ENCODE measurements around the gene ASB18. TPM values are rescaled to one million over a fixed set of nuclear protein-coding genes. Genes with fewer than 3 reads are reported as not detected.

Gene ASB18
- total and polyA plus RNA-seq, 2 of the 8 experiments (the other 6 are each of a cell fraction or from before 2014, with no cell fraction given), result not detected

DNA sequence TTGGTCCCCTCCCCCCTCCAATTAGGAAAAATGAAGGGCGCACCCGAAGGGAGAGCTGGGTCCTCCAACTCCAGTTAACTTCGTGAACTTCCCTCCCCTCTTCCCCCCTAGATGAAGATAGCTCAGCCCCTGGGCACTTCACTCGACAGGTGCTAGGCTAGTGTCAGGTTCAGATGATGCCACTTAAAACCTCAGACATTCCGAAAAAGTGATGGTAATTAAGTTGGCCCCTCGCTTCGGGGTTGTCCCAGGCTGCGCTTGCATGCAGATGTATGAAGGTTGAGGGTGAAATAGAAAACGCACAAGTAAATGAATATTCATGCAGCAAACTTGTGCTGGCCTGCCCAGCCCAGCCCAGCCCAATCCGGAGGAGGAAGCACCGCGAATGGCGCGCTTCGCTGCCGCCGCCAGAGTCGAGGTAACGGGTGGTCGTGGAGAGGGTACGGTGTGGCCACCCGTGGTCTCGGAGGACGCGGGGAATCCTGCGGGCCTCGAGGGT lies 93.0 kb downstream of the ASB18 start (continued):
- no peak for TF ChIP-seq CBX5 (IDR thresholded peaks at IDR 0.05; ENCODE audit: low read depth, low read length)
- no peak for TF ChIP-seq TAF7 (optimal IDR thresholded peaks at IDR 0.05; ENCODE audit: borderline replicate concordance, low read depth, low read length)
- TF ChIP-seq CHD2 (IDR thresholded peaks at IDR 0.05; ENCODE audit: low read length), result no peak
- peak; percentile 27; the same call in 1 of the 2 replicates for TF ChIP-seq POU5F1 (IDR thresholded peaks at IDR 0.05; ENCODE audit: low read depth, low read length)
- TF ChIP-seq, protein P1, sequence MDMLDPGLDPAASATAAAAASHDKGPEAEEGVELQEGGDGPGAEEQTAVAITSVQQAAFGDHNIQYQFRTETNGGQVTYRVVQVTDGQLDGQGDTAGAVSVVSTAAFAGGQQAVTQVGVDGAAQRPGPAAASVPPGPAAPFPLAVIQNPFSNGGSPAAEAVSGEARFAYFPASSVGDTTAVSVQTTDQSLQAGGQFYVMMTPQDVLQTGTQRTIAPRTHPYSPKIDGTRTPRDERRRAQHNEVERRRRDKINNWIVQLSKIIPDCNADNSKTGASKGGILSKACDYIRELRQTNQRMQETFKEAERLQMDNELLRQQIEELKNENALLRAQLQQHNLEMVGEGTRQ (IDR thresholded peaks at IDR 0.05; ENCODE audit: low read length), result no peak
- TF ChIP-seq RXRA (IDR thresholded peaks at IDR 0.05; ENCODE audit: insufficient read depth, low read depth, low read length), result no peak
- TF ChIP-seq, protein P2, sequence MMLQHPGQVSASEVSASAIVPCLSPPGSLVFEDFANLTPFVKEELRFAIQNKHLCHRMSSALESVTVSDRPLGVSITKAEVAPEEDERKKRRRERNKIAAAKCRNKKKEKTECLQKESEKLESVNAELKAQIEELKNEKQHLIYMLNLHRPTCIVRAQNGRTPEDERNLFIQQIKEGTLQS (IDR thresholded peaks at IDR 0.05; ENCODE audit: insufficient read depth, low read depth, low read length), result no peak
- TF ChIP-seq, protein P3, sequence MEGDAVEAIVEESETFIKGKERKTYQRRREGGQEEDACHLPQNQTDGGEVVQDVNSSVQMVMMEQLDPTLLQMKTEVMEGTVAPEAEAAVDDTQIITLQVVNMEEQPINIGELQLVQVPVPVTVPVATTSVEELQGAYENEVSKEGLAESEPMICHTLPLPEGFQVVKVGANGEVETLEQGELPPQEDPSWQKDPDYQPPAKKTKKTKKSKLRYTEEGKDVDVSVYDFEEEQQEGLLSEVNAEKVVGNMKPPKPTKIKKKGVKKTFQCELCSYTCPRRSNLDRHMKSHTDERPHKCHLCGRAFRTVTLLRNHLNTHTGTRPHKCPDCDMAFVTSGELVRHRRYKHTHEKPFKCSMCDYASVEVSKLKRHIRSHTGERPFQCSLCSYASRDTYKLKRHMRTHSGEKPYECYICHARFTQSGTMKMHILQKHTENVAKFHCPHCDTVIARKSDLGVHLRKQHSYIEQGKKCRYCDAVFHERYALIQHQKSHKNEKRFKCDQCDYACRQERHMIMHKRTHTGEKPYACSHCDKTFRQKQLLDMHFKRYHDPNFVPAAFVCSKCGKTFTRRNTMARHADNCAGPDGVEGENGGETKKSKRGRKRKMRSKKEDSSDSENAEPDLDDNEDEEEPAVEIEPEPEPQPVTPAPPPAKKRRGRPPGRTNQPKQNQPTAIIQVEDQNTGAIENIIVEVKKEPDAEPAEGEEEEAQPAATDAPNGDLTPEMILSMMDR (IDR thresholded peaks at IDR 0.05; ENCODE audit: control extremely low read depth in 1 of 3, insufficient read depth in 1 of 3, low read depth in 1 of 3, low read length in 3 of 3), result no peak
- no peak for TF ChIP-seq POLR2AphosphoS5 (IDR thresholded peaks at IDR 0.05; ENCODE audit: low read depth, low read length)
- TF ChIP-seq EGR1 (IDR thresholded peaks at IDR 0.05; ENCODE audit: borderline replicate concordance, low read depth, low read length), result no peak
- TF ChIP-seq JUND (IDR thresholded peaks at IDR 0.05; ENCODE audit: low read length), result no peak
- TF ChIP-seq POLR2A (IDR thresholded peaks at IDR 0.05; ENCODE audit: control extremely low read depth in 1 of 2, low read depth in 2 of 2, low read length in 2 of 2), result no peak
- TF ChIP-seq SAP30 (IDR thresholded peaks at IDR 0.05; ENCODE audit: insufficient read depth, insufficient replicate concordance, low read length), result no peak
- TF ChIP-seq KDM1A (IDR thresholded peaks at IDR 0.05; ENCODE audit: borderline replicate concordance, low read length), result peak; percentile 10; the same call in 1 of the 2 replicates
- TF ChIP-seq TAF1 (IDR thresholded peaks at IDR 0.05; ENCODE audit: low read depth, low read length), result no peak
- no peak for TF ChIP-seq BCL11A (IDR thresholded peaks at IDR 0.05; ENCODE audit: low read depth in 2 of 2, low read length in 2 of 2)
- TF ChIP-seq KDM5A (IDR thresholded peaks at IDR 0.05; ENCODE audit: low read length), result no peak
- TF ChIP-seq, protein P4, sequence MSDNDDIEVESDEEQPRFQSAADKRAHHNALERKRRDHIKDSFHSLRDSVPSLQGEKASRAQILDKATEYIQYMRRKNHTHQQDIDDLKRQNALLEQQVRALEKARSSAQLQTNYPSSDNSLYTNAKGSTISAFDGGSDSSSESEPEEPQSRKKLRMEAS (IDR thresholded peaks at IDR 0.05), result no peak; the same call in 1 of the 2 replicates
- no peak for TF ChIP-seq NRF1 (IDR thresholded peaks at IDR 0.05; ENCODE audit: low read depth, low read length)
- TF ChIP-seq TBP (IDR thresholded peaks at IDR 0.05; ENCODE audit: low read depth, low read length), result no peak

Measured in H1 (cell line).